ENCODE results near the gene OLIG3.

OLIG3 gene

DNA sequence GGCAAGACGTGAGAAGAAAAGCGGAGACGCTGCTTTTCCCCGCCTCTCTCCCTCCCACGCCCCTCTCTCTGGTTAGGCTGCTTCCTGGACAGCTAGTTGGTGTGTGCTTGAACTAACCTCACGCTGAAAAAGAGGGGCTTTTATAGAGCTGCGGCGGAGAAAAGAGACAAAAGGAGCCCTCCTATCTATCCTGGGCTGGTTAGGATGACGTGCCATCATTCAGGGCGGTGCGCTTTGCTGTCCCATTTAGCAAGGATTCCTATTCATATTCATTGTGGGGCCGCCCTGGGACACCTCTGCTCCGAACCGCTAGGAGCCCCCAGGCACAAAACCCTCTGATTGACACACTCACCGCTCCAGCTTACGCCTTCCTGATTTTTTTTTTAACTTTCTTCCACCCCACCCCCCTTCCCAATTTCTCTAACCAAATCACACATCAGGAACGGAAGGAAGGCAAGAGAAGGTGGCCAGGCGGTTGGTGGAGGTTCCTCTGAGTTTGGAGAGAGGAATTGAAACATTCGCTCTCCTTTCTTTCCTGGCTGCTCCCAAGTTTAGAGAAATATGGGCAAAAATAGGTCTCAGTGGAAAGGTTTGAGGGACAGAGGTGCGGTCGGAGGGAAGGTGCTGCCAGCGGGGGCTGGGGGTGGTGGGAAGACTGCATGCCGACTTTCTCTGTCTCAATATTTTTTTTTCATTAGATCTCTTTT, at the start of gene OLIG3:
OLIG3 (minus strand) TSS at position 114 of the 707 bp plus-strand sequence. CDS start 224 bp downstream, outside the sequence.
- H3K4me3 ChIP-seq: peak within 1 kb of the TSS in 1 of 7 experiments; percentile 18
- no peak within 1 kb of the TSS for H3K27ac ChIP-seq

DNA sequence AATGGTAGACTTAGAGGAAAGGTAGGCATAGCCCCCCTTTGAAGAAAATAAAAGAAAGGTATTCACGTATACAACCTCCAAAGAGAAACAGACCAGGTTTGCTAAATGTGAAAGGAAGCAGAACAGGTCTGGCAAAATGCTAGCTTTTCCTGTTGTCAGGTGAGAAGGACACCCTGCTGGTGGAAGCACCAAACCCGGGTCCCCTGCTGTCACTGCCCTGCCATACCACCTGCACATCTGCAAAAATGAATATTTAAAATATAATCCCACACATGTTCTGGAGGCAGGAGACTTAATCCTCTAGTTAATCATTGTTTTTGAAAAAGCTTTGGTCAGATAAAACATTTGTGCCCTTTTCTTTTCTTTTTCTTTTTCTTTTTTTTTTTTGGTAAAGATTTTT, 48.9 kb upstream of the OLIG3 start:
- Histone ChIP-seq H3K27ac (no peak overlapping the region), H3K4me3 (no peak overlapping the region)

DNA sequence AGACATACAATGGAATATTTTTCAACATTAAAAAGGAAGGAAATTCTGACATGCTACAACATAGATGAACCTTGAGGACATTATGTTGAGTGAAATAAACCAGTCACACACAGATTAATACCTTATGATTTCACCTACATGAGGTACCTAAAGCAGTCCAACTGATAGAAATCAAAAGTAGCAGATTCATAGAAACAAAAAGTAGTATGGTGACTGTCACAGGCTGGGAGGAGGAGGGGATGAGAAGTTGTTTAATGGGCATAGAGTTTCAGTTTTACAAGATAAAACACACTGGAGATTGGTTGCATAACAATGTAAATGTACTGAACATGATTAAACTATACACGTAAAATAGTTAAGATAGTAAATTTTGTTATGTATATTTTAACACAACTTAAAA, 48.5 kb upstream of the OLIG3 start:
- H3K27ac ChIP-seq: no peak overlapping the region
- no peak overlapping the region for H3K4me3 ChIP-seq

DNA sequence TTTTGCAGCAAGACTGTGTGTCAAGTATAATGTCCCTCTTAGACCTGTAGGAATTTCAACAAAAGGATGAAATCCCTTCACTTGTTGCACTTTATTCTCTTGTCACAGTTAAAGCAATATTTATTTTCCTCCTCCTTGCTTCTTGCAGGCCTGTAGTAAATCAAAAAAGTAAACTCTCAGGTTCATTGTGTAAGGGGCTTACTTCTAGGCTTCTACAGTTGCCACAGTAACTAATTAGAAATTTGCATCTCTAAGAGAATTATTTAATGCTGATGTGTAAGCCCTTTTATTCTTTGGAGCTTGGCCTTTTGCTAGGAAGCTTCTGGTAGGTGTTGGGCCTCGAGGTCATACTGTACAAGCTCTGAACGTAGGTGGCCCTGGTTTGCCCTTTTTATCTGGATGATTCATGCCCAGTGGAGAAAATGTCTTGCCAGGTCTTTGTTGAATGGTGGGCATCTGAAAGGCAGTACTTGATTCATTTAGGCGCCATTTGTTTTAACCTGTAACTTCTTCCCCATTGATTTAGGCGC, 47.4 kb upstream of the OLIG3 start:
- Histone ChIP-seq H3K27ac (no peak overlapping the region), H3K4me3 (no peak overlapping the region)

DNA sequence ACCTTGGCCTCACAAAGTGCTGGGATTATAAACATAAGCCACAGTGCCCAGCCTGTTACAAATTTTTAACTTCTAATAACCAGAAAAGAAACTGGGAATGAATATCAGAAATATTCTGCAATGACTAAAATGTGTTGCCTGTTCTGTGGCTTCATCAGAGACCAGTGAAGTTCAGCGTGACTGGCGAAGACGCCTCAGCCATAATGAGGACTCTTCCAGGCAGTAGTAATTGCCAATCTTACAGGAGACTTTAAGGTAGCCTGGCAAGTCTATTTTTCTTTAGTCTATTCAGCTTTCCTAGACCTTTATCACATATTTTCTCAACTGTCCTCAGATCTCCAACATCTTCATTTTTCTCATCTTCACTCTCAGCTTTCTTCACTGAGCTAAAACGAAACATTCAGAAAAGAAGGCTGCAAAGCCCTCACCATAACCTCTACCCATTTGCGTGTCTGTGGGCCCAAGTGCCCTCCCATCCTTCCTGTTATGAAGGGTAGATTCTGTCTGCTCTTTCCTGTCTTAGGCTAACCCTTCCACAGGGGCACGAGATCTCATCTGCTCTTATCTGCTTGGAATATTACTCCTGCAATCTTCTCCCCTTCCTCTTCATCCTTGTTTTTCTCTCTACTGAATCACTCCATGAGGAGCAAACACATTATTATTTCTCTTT, 42.0 kb upstream of the OLIG3 start:
- Histone ChIP-seq H3K27ac (peak overlapping the region in 2 of 21 experiments; percentile 4 to 30), H3K4me3 (no peak overlapping the region)

DNA sequence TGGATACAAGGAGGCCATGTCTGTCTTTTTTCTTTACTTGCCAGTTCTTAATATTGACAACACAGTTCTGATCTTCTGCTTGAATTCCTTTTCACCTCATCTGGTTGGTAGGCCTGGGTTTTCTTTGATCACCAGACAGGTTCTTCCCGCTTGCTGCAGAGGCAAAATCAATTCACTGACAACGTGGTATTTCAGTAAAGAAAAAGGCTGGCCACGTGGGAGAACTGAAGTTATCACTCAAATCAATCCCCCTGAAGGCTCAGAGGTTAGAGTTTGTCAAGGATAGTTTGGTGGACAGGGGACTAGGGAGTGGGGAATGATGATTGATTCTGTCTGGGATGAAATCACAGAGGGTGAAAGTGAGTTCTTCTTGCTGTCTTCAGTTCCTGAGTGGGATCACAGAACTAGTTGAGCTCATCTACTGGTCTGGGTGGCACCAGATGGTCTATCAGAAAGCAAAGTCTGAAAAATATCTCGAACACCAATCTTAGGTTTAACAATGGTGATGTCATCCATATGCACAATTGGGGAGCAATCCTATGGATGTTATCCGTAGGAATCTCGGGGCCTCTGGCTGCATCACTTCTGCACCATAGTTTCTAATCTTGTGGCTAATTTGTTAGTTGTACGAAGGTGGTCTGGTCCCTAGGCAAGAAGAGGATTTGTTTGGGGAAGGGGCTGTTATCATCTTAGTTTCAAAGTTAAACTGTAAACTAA, 37.3 kb upstream of the OLIG3 start:
- H3K4me3 ChIP-seq: no peak overlapping the region
- H3K27ac ChIP-seq: no peak overlapping the region

DNA sequence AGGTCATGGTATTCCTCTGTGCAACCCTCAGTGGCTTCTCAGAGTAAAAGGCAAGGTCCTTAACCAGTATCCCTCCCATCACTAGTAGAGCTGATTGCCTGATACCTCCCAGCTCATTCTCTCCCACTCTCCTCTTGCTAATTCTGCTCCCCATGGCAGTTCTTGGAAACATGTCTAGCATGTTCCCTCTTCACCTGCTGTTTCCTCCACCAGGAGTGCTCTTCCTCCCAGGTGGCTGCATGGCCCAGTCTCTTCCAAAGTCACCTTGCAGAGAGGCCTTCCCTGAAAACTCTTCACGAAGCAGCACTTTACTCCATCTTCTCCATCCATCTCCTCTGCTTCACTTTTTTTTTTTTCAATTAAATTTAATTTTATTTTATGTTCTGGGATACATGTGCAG, 36.2 kb upstream of the OLIG3 start:
- H3K27ac ChIP-seq: no peak overlapping the region

DNA sequence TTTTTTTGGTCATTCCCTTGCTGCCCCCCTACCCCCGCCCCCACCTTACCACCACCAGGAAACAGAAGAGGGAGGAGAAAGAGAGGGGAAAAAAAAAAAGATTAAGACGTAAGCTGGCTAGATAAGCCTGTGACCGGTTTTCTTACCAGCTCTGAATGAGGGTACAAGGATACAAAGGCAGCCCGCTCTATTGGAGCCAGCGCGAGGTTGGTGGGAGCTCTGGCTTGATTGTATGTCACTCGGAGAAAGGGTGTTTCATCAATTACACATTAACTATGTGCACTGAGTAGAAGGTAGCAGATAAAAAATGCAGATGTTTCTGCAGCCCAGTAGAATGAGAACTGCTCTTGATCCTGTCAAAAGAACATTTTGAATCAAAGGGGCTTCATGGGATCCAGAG, 28.6 kb upstream of the OLIG3 start:
- H3K27ac ChIP-seq: no peak overlapping the region
- no peak overlapping the region for H3K4me3 ChIP-seq

More for the DNA sequence above, 36.2 kb upstream of the OLIG3 start:
- H3K4me3 ChIP-seq: no peak overlapping the region

DNA sequence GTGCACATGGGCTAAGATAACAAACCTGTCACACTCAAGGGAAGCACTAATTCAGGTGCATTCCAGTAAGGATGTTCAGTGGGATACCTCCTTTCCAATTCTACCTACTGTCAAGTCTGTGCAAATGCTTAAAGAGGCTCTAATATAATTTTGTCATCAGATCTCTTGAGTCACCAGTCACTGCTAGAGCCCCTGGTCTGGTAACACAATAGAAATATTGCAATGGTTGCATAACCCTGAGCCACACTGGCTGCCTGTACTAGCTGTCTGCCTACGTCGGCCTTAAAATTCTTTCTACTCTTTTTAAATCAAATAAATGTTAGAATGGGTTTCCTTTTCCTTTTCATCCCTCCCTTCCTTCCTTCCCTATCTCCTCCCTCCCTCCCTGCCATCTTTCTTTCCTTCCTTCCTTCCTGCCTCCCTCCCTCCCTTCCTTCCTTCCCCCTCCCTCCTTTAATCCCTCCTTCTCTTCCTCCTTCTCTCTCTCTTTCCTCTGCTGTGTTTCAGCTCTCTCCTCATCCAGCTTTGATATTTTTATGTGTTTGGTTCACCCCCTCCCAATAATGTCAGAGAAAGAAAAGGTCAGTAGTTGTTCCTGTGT, 28.1 kb upstream of the OLIG3 start:
- H3K4me3 ChIP-seq: no peak overlapping the region
- no peak overlapping the region for H3K27ac ChIP-seq

DNA sequence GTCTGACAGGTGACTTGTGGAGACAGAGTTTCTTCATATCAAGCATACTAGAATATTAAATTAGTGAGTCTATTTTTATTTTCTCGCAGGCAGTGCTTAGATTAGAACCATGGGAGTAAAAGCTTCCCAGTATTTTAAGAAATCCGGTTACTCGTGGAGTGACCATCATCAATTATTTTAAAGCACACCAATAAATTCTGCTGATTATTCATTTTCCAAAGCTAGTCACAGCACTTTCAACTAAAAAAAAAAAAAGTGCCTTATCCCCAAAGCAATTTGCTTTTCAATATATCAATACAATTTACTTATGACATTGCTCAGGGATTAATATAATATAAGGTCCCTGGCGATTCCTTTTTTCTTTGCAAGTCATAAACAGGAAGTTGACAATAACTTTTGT, 26.3 kb upstream of the OLIG3 start:
- Histone ChIP-seq H3K4me3 (no peak overlapping the region), H3K27ac (no peak overlapping the region)

DNA sequence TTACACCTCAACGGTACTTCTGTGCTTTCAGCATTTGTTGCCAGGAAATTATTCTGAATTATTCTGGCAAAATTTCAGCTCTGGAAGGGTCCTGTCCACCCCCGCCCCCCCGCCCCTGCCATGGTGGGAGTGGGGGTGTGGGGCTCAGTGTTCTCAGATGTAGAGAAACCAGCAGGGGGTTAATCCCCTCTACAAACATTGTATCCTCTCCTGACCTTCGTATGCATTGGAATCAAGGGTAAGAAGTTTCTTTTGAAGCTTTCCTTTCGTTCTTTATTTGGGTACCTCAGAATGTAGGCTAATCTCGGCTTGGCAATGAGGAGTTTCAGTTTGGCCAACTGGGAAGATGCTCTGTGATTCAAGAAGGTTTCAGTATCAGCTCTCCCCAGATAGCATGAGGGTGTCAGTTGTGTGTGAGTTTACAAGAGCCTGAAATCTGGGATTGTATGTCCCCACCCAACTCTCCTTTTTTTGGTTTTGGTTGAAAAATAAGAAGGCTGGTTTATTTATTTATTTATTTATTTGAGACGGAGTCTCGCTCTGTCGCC, 25.5 kb upstream of the OLIG3 start:
- no peak overlapping the region for H3K27ac ChIP-seq

DNA sequence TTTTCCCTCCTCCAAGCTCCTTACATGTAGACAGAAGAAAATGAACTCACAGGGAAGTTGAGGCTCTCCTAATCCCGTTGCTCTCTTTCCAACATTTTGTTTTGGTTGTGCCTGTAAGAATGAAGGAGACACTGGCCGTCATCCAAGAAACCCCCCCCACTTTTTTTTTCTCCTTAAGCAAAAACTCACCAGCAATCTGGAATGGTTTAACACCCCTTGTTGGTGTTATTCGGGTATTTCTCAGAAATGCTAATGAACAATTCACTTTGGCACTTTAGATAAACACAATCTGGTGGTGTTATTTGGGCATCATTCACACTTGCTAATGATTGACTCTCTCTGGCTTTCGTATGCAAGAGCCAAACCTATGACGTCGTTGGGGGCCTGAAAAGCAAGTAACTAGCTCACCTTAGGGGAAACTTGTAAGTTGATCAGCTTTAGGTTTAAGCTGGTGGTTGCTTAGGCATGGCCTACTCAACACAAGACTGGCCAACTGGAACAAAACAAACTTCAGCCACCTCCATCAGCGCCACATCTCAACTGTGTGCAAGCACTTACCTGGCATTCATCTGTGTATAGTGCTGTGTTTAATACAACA, 24.3 kb upstream of the OLIG3 start:
- H3K4me3 ChIP-seq: no peak overlapping the region
- H3K27ac ChIP-seq: no peak overlapping the region

More for the DNA sequence above, 25.5 kb upstream of the OLIG3 start:
- no peak overlapping the region for H3K4me3 ChIP-seq

DNA sequence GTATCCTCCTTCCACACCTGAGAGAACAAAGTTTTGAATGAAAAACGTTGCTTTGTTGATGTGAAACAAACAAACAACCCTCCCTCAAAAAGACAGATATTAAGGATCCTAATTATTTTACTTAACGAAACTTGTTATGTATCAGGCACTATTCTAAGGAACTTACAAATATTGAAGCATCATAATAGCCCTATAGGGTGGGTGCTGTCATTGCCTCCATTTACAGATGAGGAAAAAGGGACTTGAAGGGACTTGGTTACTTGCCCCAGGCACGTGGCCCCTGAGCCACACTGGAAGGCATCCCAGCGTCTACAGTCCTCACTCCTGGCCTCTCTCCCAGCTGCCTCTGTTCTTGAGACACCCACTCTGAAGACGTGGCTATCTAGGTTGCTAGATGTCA, 20.2 kb upstream of the OLIG3 start:
- H3K27ac ChIP-seq: no peak overlapping the region
- no peak overlapping the region for H3K4me3 ChIP-seq

DNA sequence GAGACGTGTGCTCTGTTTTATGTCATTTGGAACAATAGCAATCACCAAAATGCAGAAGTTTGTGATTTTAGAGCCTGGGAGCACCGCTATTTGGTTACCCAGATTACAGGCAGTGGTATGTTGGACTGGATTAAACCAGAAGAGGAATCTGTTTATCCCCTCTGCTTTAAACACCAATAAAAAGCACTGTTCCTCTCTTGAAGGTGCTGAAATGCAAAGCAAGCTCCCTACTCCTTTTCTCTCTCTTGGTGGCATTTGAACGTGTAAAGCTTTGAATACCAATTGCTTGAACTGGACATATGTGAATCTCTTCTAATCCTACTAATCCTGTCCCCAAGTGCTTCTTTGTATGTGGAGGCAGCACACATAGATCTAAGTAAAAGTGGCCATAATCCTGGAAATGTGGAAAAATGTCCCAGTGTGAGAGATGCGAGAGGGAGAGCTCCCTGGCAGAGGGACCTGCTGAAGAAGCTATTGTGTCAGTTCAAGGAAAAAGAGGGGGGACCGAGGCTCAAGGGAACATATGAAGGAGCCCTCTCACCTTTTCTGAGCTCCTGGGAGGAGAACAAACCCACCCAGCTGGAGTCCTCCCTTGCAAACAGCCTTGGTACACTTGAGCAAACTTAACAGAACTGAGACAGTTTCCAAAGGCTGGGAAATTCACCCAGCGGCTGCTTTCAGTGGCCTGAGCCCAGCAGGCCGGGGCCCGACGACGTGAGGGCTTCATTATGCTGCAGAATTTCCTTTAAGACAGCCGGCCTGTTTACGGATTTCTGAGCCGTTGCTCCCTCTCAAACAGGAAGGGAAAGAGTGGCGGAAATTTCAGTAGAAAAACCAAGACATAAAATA, 18.8 kb upstream of the OLIG3 start:
- Histone ChIP-seq H3K27ac (no peak overlapping the region), H3K4me3 (no peak overlapping the region)

DNA sequence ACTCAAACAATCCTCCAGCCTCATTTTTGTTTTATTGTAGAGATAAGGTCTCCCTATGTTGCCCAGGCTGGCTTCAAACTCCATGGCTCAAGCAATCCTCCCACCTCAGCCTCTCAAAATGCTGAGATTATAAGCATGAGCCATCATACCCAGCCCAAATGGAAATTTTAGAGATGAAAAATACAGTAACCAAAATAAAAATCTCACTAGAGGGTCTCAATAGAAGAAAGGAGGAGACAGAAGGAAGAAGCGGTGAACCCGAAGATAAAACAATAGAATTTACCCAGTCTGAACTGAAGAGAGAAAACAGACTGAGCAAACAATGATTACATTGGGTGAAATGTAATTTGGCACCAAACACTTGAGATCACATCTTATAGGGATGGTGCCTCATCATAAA, 16.7 kb upstream of the OLIG3 start:
- no peak overlapping the region for H3K4me3 ChIP-seq
- no peak overlapping the region for H3K27ac ChIP-seq

DNA sequence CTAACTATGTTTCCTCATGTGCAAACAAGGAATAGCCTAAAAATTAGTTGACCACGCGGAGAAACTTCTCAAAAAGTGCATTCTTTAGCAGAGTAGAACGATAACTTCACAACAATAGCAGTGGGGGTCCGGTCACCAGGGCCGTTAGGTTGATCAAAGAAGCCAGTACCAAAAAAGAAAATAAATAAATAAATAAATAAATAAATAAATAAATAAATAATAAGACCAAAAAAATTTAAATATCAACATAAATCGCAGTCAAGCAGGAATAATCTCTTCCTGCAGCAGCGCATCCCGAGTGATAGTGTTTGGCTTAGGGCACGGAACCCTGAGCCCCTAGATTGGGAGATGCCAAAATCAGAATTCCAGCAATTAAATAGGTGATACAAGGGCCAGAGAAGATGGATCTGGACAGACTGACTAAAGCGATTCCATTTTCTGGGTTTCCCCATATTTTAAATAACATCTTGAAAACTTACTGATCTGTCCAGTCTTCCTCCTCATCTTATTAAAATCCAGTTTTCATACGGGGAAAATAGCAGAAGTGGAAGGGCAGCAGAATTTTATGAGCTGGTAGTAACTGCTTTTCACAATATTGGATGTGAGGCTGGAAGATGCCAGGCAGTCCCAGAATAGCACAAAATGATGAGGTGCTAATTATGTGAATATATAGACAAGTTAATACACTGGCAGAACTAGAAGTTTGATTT, 4.4 kb upstream of the OLIG3 start:
- Histone ChIP-seq H3K27ac (no peak overlapping the region), H3K4me3 (no peak overlapping the region)

DNA sequence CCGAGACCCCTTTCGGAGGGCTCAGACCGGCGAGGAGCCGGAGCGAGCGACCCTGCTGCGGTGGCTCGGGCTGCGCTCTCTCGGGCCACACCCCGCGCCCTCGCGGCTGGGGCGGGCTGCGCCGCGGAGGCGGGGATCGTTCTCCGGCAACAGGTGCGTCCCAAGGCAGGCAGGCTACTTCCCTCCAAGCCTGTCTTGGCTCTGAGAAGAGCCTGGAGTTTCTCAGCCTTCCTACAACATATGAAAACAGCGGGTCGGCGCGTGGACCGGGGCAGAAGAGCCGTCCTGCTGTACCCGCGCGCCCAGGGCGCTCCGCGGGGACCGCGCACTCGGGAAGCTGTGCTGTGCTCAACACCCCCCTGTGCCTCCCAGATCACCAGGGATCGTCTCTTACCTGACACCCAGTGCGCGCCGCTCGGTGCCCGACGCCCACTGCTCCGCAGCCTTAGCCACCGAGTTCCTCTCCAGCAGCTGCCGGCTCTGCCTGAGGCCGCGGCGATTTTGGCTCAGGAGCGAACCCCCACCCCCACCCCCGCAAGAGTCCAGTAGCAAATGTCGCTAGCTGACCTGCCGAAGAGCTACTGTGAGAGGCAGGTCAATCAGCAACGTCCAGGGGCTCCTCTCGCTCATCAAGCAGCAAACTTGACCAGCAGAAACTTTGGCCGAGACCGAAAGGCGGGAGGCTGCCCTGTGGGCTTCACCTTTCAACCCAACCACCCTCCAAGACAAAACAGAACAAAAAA, 3.7 kb upstream of the OLIG3 start:
- peak overlapping the region in 3 of 7 experiments; percentile 3 to 32 (median 10) for H3K4me3 ChIP-seq
- H3K27ac ChIP-seq: no peak overlapping the region
